ENCODE data around the gene LDLR.
"Not testable (repeated sequence)": the region's sequence is repeated elsewhere in the genome, so short reads cannot be mapped to it uniquely, and the experiment has no call there.

LDLR gene

GRCh38 chr19:11087870-11088505, 1.3 kb upstream of the LDLR start:
- peaks cover 2% of the 10 kb centered on the region for H3K79me1 ChIP-seq (ENCODE audit: low read depth, low read length)
- H3K4me1 ChIP-seq (ENCODE audit: control insufficient read depth in 2 of 2, insufficient read depth in 1 of 2, low read depth in 1 of 2, low read length in 2 of 2), result peaks cover 7 to 12% of the 10 kb centered on the region in 2 donors
- no peak overlapping the region for H4K8ac ChIP-seq (ENCODE audit: low read depth, low read length)
- H3K27me3 ChIP-seq (ENCODE audit: control insufficient read depth in 3 of 3, insufficient read depth in 3 of 3, low read depth in 1 of 3, low read length in 3 of 3), result no peaks in the 10 kb centered on the region
- peaks cover 12 to 25% of the 10 kb centered on the region in 2 donors for H3K36me3 ChIP-seq (replicated peaks in 1 of 2; ENCODE audit: control insufficient read depth in 2 of 2, insufficient read depth in 2 of 2, low read length in 2 of 2)
- no peak for DNase-seq (ENCODE audit: low spot score)
- no peak overlapping the region for H3K14ac ChIP-seq (ENCODE audit: low read length)
- no peak overlapping the region for H2BK15ac ChIP-seq (ENCODE audit: low read length)
- no peak overlapping the region for H3K18ac ChIP-seq (ENCODE audit: low read length)
- no peak overlapping the region for H2BK5ac ChIP-seq (ENCODE audit: low read length)
- H3K23ac ChIP-seq (ENCODE audit: low read depth, low read length, poor library complexity), result no peak overlapping the region
- no peak overlapping the region for H3K4ac ChIP-seq (ENCODE audit: low read length)
- no peak overlapping the region for H3K9ac ChIP-seq (ENCODE audit: low read depth, low read length, poor library complexity)
- no peak overlapping the region for H2BK120ac ChIP-seq (ENCODE audit: low read depth, low read length)
- peak overlapping the region in 1 of 2 donors; percentile 56 for H3K4me3 ChIP-seq (ENCODE audit: low read length in 2 of 2)
- no peak overlapping the region for H3K27ac ChIP-seq (replicated peaks; ENCODE audit: low read length)
- H3K4me2 ChIP-seq (ENCODE audit: insufficient read depth, low read length, poor library complexity, severe bottlenecking), result no peak overlapping the region
- no peak overlapping the region for H2BK12ac ChIP-seq (ENCODE audit: low read length)
- peak overlapping the region; percentile 24 for H2AK5ac ChIP-seq (ENCODE audit: low read depth, low read length)
- no peak overlapping the region for H2AFZ ChIP-seq (ENCODE audit: low read length)
- H3K9me3 ChIP-seq (replicated peaks in 1 of 2; ENCODE audit: control insufficient read depth in 2 of 2, insufficient read depth in 1 of 2, low read depth in 1 of 2, low read length in 2 of 2), result no peaks in the 10 kb centered on the region
- no peak overlapping the region for H4K91ac ChIP-seq (ENCODE audit: low read depth, low read length, poor library complexity)
- WGBS, 2 donors (ENCODE audit: extremely low coverage in 2 of 2, insufficient read length in 2 of 2, insufficient replicate concordance in 1 of 2), result no CpG with 5 or more reads among the region's 4 CpGs

GRCh38 chr19:11088506-11089253, 583 bp upstream of the LDLR start:
- no peak overlapping the region for H3K23ac ChIP-seq (ENCODE audit: low read depth, low read length, poor library complexity)
- peak overlapping the region; percentile 24 for H2AK5ac ChIP-seq (ENCODE audit: low read depth, low read length)
- H3K4me1 ChIP-seq (ENCODE audit: control insufficient read depth in 2 of 2, insufficient read depth in 1 of 2, low read depth in 1 of 2, low read length in 2 of 2), result peaks cover 7 to 12% of the 10 kb centered on the region in 2 donors
- no peak overlapping the region for H2BK5ac ChIP-seq (ENCODE audit: low read length)
- no peaks in the 10 kb centered on the region for H3K27me3 ChIP-seq (ENCODE audit: control insufficient read depth in 3 of 3, insufficient read depth in 3 of 3, low read depth in 1 of 3, low read length in 3 of 3)
- H3K36me3 ChIP-seq (replicated peaks in 1 of 2; ENCODE audit: control insufficient read depth in 2 of 2, insufficient read depth in 2 of 2, low read length in 2 of 2), result peaks cover 14 to 32% of the 10 kb centered on the region in 2 donors
- H3K79me1 ChIP-seq (ENCODE audit: low read depth, low read length), result peaks cover 4% of the 10 kb centered on the region
- no CpG with 5 or more reads among the region's 11 CpGs for WGBS, 2 donors (ENCODE audit: extremely low coverage in 2 of 2, insufficient read length in 2 of 2, insufficient replicate concordance in 1 of 2)
- H2BK15ac ChIP-seq (ENCODE audit: low read length), result no peak overlapping the region
- H3K9me3 ChIP-seq (replicated peaks in 1 of 2; ENCODE audit: control insufficient read depth in 2 of 2, insufficient read depth in 1 of 2, low read depth in 1 of 2, low read length in 2 of 2), result no peaks in the 10 kb centered on the region
- H3K27ac ChIP-seq (replicated peaks; ENCODE audit: low read length), result peak overlapping the region; percentile 98
- no peak overlapping the region for H4K8ac ChIP-seq (ENCODE audit: low read depth, low read length)
- H3K4ac ChIP-seq (ENCODE audit: low read length), result no peak overlapping the region
- H2AFZ ChIP-seq (ENCODE audit: low read length), result no peak overlapping the region
- no peak overlapping the region for H3K14ac ChIP-seq (ENCODE audit: low read length)
- H3K18ac ChIP-seq (ENCODE audit: low read length), result no peak overlapping the region
- no peak overlapping the region for H4K91ac ChIP-seq (ENCODE audit: low read depth, low read length, poor library complexity)
- H3K9ac ChIP-seq (ENCODE audit: low read depth, low read length, poor library complexity), result no peak overlapping the region
- peak overlapping the region; percentile 50 for H3K4me2 ChIP-seq (ENCODE audit: insufficient read depth, low read length, poor library complexity, severe bottlenecking)
- no peak for DNase-seq (ENCODE audit: low spot score)
- no peak overlapping the region for H2BK12ac ChIP-seq (ENCODE audit: low read length)
- no peak overlapping the region for H2BK120ac ChIP-seq (ENCODE audit: low read depth, low read length)
- peak overlapping the region in 1 of 2 donors; percentile 56 for H3K4me3 ChIP-seq (ENCODE audit: low read length in 2 of 2)

- H3K4ac ChIP-seq (ENCODE audit: low read length); H3K14ac ChIP-seq (ENCODE audit: low read length); H4K91ac ChIP-seq (ENCODE audit: low read depth, low read length, poor library complexity); H2AFZ ChIP-seq (ENCODE audit: low read length); H3K79me1 ChIP-seq (ENCODE audit: low read depth, low read length); H4K8ac ChIP-seq (ENCODE audit: low read depth, low read length); H3K27me3 ChIP-seq (ENCODE audit: control insufficient read depth in 3 of 3, insufficient read depth in 3 of 3, low read depth in 1 of 3, low read length in 3 of 3); H2BK15ac ChIP-seq (ENCODE audit: low read length); DNase-seq (ENCODE audit: low spot score); H3K9me3 ChIP-seq (replicated peaks in 1 of 2; ENCODE audit: control insufficient read depth in 2 of 2, insufficient read depth in 1 of 2, low read depth in 1 of 2, low read length in 2 of 2): not testable (repeated sequence)
- Histone ChIP-seq H2BK12ac (ENCODE audit: low read length) (peak overlapping the region; percentile 73), H2BK120ac (ENCODE audit: low read depth, low read length) (peak overlapping the region; percentile 87), H3K9ac (ENCODE audit: low read depth, low read length, poor library complexity) (peak overlapping the region; percentile 91), H3K4me3 (ENCODE audit: low read length in 2 of 2) (peak overlapping the region; percentile 56 to 88), H3K36me3 (replicated peaks in 1 of 2; ENCODE audit: control insufficient read depth in 2 of 2, insufficient read depth in 2 of 2, low read length in 2 of 2) (peaks cover 23 to 45% of the 10 kb centered on the region in 2 donors), H3K27ac (replicated peaks; ENCODE audit: low read length) (peak overlapping the region; percentile 98), H3K18ac (ENCODE audit: low read length) (peak overlapping the region; percentile 100), H3K4me2 (ENCODE audit: insufficient read depth, low read length, poor library complexity, severe bottlenecking) (peak overlapping the region; percentile 40), H2BK5ac (ENCODE audit: low read length) (peak overlapping the region; percentile 99), H3K4me1 (ENCODE audit: control insufficient read depth in 2 of 2, insufficient read depth in 1 of 2, low read depth in 1 of 2, low read length in 2 of 2) (peaks cover 9 to 12% of the 10 kb centered on the region in 2 donors), H2AK5ac (ENCODE audit: low read depth, low read length) (peak overlapping the region; percentile 99), H3K23ac (ENCODE audit: low read depth, low read length, poor library complexity) (peak overlapping the region; percentile 99)
- WGBS, 2 donors (ENCODE audit: extremely low coverage in 2 of 2, insufficient read length in 2 of 2, insufficient replicate concordance in 1 of 2), result no CpG with 5 or more reads among the region's 15 CpGs
These were observed 676 bp downstream of the LDLR start for GRCh38 chr19:11090014-11090263.

- Histone ChIP-seq H2BK120ac (ENCODE audit: low read depth, low read length) (peak overlapping the region; percentile 81), H2AFZ (ENCODE audit: low read length) (no peak overlapping the region), H3K4ac (ENCODE audit: low read length) (peak overlapping the region; percentile 89), H3K27ac (replicated peaks; ENCODE audit: low read length) (peak overlapping the region; percentile 98), H2AK5ac (ENCODE audit: low read depth, low read length) (peak overlapping the region; percentile 97), H3K9me3 (replicated peaks in 1 of 2; ENCODE audit: control insufficient read depth in 2 of 2, insufficient read depth in 1 of 2, low read depth in 1 of 2, low read length in 2 of 2) (no peaks in the 10 kb centered on the region), H3K18ac (ENCODE audit: low read length) (peak overlapping the region; percentile 100), H3K4me3 (ENCODE audit: low read length in 2 of 2) (peak overlapping the region; percentile 56 to 99), H3K9ac (ENCODE audit: low read depth, low read length, poor library complexity) (peak overlapping the region; percentile 94), H3K14ac (ENCODE audit: low read length) (peak overlapping the region; percentile 89), H3K27me3 (ENCODE audit: control insufficient read depth in 3 of 3, insufficient read depth in 3 of 3, low read depth in 1 of 3, low read length in 3 of 3) (no peaks in the 10 kb centered on the region), H2BK12ac (ENCODE audit: low read length) (peak overlapping the region; percentile 73), H4K91ac (ENCODE audit: low read depth, low read length, poor library complexity) (no peak overlapping the region), H2BK5ac (ENCODE audit: low read length) (peak overlapping the region; percentile 99), H4K8ac (ENCODE audit: low read depth, low read length) (no peak overlapping the region), H3K36me3 (replicated peaks in 1 of 2; ENCODE audit: control insufficient read depth in 2 of 2, insufficient read depth in 2 of 2, low read length in 2 of 2) (peaks cover 24 to 50% of the 10 kb centered on the region in 2 donors), H2BK15ac (ENCODE audit: low read length) (peak overlapping the region; percentile 99), H3K23ac (ENCODE audit: low read depth, low read length, poor library complexity) (peak overlapping the region; percentile 99), H3K4me2 (ENCODE audit: insufficient read depth, low read length, poor library complexity, severe bottlenecking) (peak overlapping the region; percentile 60), H3K79me1 (ENCODE audit: low read depth, low read length) (peaks cover 8% of the 10 kb centered on the region), H3K4me1 (ENCODE audit: control insufficient read depth in 2 of 2, insufficient read depth in 1 of 2, low read depth in 1 of 2, low read length in 2 of 2) (peaks cover 9 to 11% of the 10 kb centered on the region in 2 donors)
- WGBS, 2 donors (ENCODE audit: extremely low coverage in 2 of 2, insufficient read length in 2 of 2, insufficient replicate concordance in 1 of 2), result no CpG with 5 or more reads among the region's 64 CpGs
- DNase-seq (ENCODE audit: low spot score), result peak; percentile 91
These were observed 1.2 kb downstream of the LDLR start for GRCh38 chr19:11090264-11090996.
